Measurements from ENCODE around the gene MTA2.

Gene MTA2

GRCh38 chr11:62612366-62613290, 11.0 kb upstream of the MTA2 start, which contains the start of the genes EML3 and ROM1:
Gene EML3, minus strand, starts transcription at chr11:62612775. Its CDS starts 318 bp downstream, at chr11:62612457.
Gene ROM1, plus strand, starts transcription at chr11:62613257. Its CDS starts 25 bp downstream, at chr11:62613282.
- peak; percentile 79 for DNase-seq (ENCODE audit: low read depth)

DNA sequence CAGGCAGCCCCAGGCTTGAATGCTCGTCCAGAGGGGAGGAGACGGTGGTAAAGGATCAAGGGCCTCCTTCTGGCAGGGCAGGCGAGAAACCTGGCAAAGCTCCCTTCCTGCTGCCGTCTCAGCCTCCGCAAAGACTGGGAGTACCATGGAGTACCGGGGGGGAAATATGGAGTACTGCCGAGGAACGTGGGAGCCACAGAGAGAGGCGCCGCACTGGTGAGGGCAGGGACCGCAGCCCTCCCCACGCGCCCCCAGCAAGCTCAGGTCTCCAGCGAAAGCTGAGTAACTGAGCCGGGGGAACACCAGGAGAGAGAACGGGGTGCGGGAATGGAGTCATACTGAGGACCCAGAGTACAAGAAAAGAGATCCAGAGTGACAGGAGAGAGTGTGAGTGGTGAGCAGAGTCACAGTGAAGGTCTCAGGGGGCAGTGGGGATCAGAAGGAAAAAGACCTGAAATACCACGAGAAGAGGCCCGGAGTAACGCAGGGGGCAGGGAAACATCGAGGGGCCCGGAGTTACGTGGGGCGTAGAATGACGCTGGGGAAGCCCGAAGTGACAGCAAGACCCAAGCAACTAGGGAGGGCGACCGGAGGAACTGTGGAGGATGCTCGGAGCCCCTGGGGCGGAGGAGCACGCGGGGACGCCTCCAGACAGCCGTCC, 10.2 kb upstream of the MTA2 start:
- peak; percentile 36 for DNase-seq (ENCODE audit: low read depth)

- DNase-seq (ENCODE audit: low read depth): no peak
Measured at GRCh38 chr11:62610814-62611704, 9.4 kb upstream of the MTA2 start.

DNA sequence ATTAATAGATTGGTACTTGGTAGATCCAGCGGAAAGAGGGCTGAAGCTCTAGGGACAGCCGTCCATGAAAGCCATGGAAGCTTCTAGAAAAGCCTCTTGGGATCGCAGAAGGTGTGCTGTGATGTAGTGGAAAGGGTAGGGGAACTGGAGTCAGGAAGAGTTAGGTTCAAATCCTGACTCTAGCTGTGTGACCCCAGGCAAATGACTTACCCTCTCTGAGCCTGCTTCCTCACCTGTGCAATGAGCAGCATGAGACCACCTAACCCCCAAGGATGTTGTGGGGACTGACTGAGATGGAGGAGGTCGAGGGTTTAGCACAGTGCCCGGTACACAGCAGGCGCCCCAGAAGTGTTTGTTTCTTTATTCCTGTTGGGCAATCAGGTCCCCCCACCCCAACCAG, 8.7 kb upstream of the MTA2 start:
- DNase-seq (ENCODE audit: low read depth): no peak

DNA sequence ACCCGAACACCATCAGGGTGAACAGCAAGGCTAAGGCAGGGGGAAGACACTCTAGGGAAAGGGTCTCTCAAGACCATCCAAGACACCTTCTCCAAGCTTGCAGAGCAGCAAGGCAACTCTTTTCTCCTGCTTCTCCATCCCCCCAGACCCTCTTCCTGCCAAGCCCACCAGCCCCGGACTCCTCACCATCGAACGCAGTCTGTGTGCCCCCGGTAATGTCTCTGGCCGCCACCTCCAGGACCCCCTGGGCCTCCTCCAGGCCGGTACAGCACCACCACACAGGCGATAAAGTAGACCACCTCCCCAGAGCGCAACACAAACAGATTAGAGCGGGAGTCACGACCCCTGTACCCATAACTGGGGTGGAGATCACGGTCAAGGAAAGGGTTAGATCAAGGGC, 7.1 kb upstream of the MTA2 start:
- DNase-seq (ENCODE audit: low read depth): no peak

- DNase-seq (ENCODE audit: low read depth): no peak
Measured at GRCh38 chr11:62607714-62608113, 6.0 kb upstream of the MTA2 start.

- no peak for DNase-seq (ENCODE audit: low read depth)
Measured at GRCh38 chr11:62605902-62606301, 4.2 kb upstream of the MTA2 start.

DNA sequence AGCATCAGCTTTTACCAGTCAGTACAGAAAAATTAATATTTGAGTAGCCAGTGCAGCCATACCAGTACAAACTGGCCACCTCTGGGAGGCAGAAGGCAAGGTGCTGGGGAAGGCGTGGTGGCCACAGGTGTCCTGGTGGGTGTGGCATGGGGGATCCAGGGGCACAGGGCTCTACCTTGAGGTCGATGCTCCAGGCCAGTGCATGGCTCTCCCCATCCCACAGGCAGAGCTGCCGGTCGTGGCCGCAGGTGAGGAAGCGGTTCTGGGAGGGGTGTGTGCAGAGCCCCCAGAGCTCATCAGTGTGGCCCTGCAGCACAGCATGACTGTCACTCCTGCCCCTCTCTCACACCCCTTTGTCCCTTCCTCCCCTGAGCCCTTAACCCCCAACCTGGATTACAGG, 3.8 kb upstream of the MTA2 start:
- DNase-seq (ENCODE audit: low read depth): no peak

- DNase-seq (ENCODE audit: low read depth): no peak
Measured at GRCh38 chr11:62604460-62605120, 2.9 kb upstream of the MTA2 start.

DNA sequence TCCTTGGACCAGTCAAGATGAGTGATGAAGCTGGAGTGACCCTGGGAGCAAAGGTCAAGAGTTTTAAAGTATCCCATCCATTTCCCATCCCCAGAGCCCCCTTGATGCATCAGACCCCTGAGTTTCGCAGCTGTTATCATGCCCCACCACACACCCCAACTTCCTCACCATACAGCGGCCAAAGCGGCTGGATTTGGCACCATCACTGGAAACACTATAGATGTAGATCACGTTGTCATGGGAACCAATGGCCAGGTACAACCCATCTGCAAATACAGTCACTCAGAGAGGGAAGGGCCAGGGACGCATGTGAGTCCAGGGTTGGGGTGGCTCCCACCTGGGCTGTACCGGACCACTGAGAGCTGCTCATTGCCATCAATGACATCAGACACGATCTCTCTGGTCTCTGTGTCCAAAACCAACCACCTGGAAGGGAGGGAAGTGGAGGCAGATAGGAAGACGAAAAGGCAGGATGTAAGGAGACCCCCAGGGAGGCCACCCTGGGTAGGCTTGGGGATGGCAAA, 2.2 kb upstream of the MTA2 start:
- no peak for DNase-seq (ENCODE audit: low read depth)

GRCh38 chr11:62603072-62603408, 1.4 kb upstream of the MTA2 start:
- DNase-seq (ENCODE audit: low read depth): no peak

- peak; percentile 32 for DNase-seq (ENCODE audit: low read depth)
Measured at GRCh38 chr11:62602141-62603071, 741 bp upstream of the MTA2 start.

GRCh38 chr11:62601122-62601371, 618 bp downstream of the MTA2 start:
- peak; percentile 41 for DNase-seq (ENCODE audit: low read depth)

DNA sequence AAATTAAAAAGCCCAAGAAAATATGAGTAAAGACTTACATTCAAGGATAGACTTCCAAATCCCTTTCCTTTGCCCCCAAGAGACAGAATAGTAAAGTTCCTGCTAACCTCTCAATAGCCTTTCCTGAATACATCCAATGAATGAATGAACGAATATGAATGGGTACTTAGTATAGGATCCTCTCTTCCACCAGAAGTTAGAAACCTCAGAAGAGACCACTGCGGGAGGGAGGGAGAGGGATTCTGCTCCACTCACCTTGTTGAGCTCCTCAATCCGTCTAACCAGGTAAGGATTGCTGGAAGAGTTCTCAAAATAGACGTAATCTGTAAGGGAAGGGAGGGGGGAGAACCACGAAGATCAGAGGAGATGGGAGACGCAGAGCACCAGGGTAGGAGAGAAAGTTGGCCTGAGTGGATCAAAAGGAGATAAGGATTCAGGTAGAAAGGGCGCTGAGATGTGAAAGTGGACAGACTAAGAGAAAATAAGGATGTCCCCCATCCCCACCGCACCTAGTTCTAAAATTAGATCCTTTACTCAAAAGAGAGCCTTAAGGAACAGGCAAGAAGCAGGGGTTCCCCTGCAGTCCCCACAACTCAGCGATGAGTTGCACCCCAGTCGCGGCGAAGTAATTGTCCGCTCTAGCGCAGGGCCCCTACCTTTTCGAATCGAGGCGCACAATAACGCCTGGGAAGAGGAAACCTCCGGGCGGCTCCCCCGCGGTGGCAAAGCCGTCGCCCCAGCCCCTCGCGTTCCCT, 1.1 kb downstream of the MTA2 start:
- DNase-seq (ENCODE audit: low read depth): no peak

DNA sequence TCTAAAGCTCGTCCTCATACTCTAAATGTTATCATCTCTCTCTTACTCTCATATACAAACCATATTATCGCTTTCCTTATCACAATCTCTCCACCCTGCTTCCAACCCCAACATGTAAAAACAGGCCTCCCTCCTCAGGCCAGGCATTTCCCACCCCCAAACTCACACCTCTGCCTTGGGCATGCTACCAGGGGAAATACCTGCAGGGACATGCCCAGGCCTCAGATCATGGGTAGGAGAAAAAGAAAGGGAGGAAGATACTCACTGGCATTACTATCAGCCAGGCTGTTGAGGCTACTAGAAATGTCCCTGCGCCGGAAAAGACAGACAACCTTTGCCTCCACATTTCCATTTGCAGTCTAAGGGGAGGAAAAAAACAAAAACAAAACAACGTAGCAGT, 1.8 kb downstream of the MTA2 start:
- no peak for DNase-seq (ENCODE audit: low read depth)

DNA sequence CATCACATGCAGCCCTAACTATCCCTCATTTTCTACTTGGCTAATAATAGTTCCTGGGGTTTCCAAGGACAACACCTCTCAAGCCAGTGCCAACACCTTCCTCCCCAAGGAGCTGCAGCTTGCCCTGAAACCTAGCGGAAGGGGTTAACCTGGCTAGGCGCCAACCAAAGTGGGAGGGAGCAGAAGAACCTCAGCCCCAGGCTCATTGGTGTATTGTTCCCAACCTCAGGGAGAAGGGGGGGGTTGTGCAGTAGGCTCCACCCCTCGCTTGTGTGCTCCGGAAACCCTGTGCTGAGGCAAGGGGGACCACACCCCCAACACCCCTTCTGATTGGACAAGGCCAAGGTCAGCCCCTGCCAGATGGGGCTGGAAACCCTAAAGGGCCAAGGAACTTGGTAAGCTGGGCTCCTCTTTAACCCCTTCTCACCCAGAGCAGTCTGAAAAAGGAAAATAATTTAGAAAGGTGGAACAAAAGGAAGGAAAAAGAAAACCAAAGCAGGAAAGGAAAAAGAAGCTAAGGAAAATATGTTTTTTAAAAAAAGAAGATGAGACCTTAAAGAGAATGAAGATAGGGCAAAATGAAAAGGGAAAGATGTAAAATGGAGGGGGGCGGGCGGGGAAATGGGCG, 2.5 kb downstream of the MTA2 start:
- peak; percentile 88 for DNase-seq (ENCODE audit: low read depth)

DNA sequence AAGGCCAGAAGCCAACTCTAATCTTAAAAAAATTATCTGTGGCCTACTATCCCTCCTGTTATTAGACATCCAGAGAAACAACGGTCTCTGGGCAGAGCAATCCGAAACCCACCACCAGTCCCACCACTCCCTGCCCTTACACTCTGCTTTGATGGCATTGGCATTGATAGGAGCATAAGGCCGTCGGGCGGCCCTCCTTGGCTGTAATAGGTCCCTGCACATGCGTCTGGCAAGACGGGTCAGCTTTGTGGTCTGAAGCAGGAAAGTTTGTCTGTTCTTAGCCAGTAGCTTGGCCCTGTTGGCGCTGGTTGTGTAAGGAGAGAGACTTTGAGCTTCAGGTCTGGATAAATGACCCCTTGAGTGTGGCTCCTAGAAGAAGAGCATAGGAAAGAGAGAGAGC, 6.5 kb downstream of the MTA2 start:
- DNase-seq (ENCODE audit: low read depth): no peak

DNA sequence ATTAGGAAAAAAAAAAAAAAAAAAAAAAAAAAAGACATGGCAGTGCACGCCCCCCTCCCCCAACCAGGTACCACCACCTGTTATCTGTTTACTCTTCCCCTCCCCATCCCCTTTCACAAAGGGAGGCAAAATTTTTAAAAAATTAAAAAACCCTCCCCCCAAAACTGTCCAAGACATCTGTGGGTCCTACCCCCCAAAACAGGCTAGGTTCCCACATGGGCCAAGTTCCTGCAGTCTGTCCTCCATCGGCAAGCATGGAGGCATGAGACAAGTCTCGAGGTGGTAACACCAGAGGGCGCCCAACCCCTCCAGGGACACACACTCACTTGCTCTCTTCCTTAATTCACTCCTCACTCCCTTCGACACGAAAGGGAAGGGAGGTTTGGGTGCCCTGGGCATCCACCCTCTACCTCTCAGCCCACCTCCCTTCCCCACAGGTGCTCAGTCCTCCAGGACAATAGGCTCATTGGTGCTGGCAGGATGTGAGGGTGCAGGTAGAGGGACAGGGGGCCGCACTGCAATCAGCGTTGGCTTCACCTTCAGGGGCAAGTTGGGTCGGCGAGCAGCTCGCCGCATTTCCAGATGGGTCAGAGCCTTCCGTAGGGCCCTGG, 8.1 kb downstream of the MTA2 start:
- DNase-seq (ENCODE audit: low read depth): peak; percentile 61

DNA sequence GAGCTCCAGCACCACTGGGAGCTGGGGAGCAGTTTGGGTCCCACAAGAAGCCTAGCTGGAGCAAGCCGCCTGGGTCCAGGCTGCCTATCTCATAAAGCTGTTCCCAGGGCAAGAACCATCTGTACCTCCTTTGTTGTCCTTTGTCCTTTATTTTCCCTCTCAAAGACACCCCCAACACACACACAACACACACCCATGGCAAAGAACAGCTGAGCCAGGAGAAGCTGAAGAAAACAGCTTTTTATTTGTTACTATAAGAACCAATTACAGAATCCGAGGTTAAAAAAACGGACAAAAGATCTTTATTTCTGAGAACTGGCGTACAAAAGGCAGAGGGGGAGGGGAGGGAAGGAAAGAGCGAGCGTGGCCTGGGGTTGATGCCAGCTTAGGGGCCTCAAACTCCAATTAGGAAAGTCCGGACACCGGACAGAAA, 8.7 kb downstream of the MTA2 start:
- DNase-seq (ENCODE audit: low read depth): no peak

Measured in activated T-helper 9 cell treated with anti-CD3 and anti-CD28 coated beads, Interleukin-2, amount 50 U/mL, for 16 hours (primary cell).